NB4 (cell line): Measurements from ENCODE around the gene ASIC2.

Experiments used
- CTCF ChIP-seq: IDR thresholded peaks from one replicate; pipeline ENCODE4 v1.5.1; 2012; ENCODE audit warnings: low read depth, low read length
- POLR2A ChIP-seq: IDR thresholded peaks from 2 replicates; pipeline ENCODE4 v1.6.1; 2011; ENCODE audit warnings: mild to moderate bottlenecking; ENCODE audit not compliant: insufficient read length; ENCODE audit errors: extremely low read depth
- TF ChIP-seq, protein P1 (sequence below): IDR thresholded peaks from 2 replicates; pipeline ENCODE4 v1.6.1; 2011; ENCODE audit warnings: low read depth, low read length

DNA sequence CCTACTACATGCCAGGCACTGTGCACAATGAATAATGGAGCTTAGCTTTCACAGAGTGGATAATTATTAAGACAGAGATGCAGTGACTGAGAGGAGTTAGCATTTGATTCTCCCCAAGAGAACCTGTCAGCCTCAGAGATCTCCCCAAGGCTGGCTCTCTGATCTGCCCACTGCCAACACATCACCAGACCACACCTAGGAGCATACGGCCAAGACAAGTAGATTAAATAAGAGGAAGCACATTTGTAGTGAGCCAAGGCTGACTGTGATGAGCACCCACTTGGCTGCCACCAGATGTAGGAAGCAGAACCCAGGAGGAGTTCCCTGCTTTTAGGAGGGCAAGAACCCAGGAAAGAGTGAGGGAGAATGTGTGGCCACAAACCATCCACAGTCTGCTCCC lies 171.3 kb downstream of the ASIC2 start:
- TF ChIP-seq CTCF (no peak), POLR2A (no peak)
- TF ChIP-seq, protein P1, sequence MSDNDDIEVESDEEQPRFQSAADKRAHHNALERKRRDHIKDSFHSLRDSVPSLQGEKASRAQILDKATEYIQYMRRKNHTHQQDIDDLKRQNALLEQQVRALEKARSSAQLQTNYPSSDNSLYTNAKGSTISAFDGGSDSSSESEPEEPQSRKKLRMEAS: no peak
